HepG2 (cell line): Measurements from ENCODE around the gene CPXM1. TPM values are rescaled to one million over a fixed set of nuclear protein-coding genes. Genes with fewer than 3 reads are reported as not detected.

Source experiments
- BCL3 ChIP-seq: sonication (generic); formaldehyde crosslinking; IDR thresholded peaks from 2 replicates; pipeline ENCODE4 v1.5.1; 2020; ENCODE audit warnings: mild to moderate bottlenecking, missing genetic modification reagents, moderate library complexity
- DMTF1 ChIP-seq: sonication (generic); formaldehyde crosslinking; IDR thresholded peaks from 2 replicates; pipeline ENCODE4 v1.4.0; 2020; ENCODE audit warnings: mild to moderate bottlenecking, missing genetic modification reagents
- ELF4 ChIP-seq: sonication (generic); formaldehyde crosslinking; IDR thresholded peaks from 2 replicates; pipeline ENCODE4 v1.5.0; 2020; ENCODE audit warnings: missing genetic modification reagents, mild to moderate bottlenecking, moderate library complexity, borderline replicate concordance
- MXD3 ChIP-seq: IDR thresholded peaks from 2 replicates; pipeline ENCODE4 v1.6.1; 2016; ENCODE audit warnings: mild to moderate bottlenecking, missing biosample characterization, missing genetic modification reagents
- PAF1 ChIP-seq: IDR thresholded peaks from 2 replicates; pipeline ENCODE4 v1.6.1; 2016; ENCODE audit warnings: missing genetic modification reagents, missing compliant biosample characterization
- POGZ ChIP-seq: sonication (generic); formaldehyde crosslinking; IDR thresholded peaks from 2 replicates; pipeline ENCODE4 v1.4.0; 2020; ENCODE audit warnings: mild to moderate bottlenecking, missing genetic modification reagents
- PRDM10 ChIP-seq: sonication (generic); formaldehyde crosslinking; IDR thresholded peaks from 2 replicates; pipeline ENCODE4 v1.4.0; 2020; ENCODE audit warnings: low read depth, missing genetic modification reagents
- RBFOX2 ChIP-seq: fragments of 200-400 bp; formaldehyde crosslinking; IDR thresholded peaks from 2 replicates; pipeline ENCODE4 v1.6.1; 2017; ENCODE audit warnings: low read depth, mild to moderate bottlenecking, low read length
- SALL1 ChIP-seq: sonication (generic); formaldehyde crosslinking; IDR thresholded peaks from 2 replicates; pipeline ENCODE4 v1.8.0; 2022; ENCODE audit warnings: mild to moderate bottlenecking, missing genetic modification reagents
- SRY ChIP-seq: sonication (generic); formaldehyde crosslinking; IDR thresholded peaks from 2 replicates; pipeline ENCODE4 v1.8.0; 2022; ENCODE audit warnings: mild to moderate bottlenecking, missing genetic modification reagents
- ZBTB3 ChIP-seq: sonication (generic); formaldehyde crosslinking; IDR thresholded peaks from 2 replicates; pipeline ENCODE4 v1.4.0; 2020; ENCODE audit warnings: low read depth, mild to moderate bottlenecking, moderate library complexity, missing genetic modification reagents, borderline replicate concordance
- ZBTB7A ChIP-seq: sonication (generic); formaldehyde crosslinking; IDR thresholded peaks from 2 replicates; pipeline ENCODE4 v1.8.0; 2022; ENCODE audit warnings: mild to moderate bottlenecking, missing genetic modification reagents
- ZEB1 ChIP-seq: IDR thresholded peaks from 2 replicates; pipeline ENCODE4 v1.6.1; 2012; ENCODE audit warnings: mild to moderate bottlenecking, low read depth, inconsistent platforms; ENCODE audit not compliant: insufficient replicate concordance
- ZFP36 ChIP-seq: fragments of 150-350 bp; IDR thresholded peaks from 2 replicates; pipeline ENCODE4 v1.6.1; 2018; ENCODE audit warnings: borderline replicate concordance, low read length, low read depth; ENCODE audit not compliant: partially characterized antibody
- ZFYVE20 ChIP-seq: sonication (generic); formaldehyde crosslinking; IDR thresholded peaks from 2 replicates; pipeline ENCODE4 v1.8.0; 2023; ENCODE audit warnings: low read depth, mild to moderate bottlenecking, moderate library complexity, missing genetic modification reagents, borderline replicate concordance
- ZNF12 ChIP-seq: sonication (generic); formaldehyde crosslinking; IDR thresholded peaks from 2 replicates; pipeline ENCODE4 v1.5.0; 2020; ENCODE audit warnings: missing genetic modification reagents
- ZNF552 ChIP-seq: sonication (generic); formaldehyde crosslinking; IDR thresholded peaks from 2 replicates; pipeline ENCODE4 v1.9.0; 2022; ENCODE audit warnings: missing genetic modification reagents, mild to moderate bottlenecking, borderline replicate concordance
- ZNF572 ChIP-seq: sonication (generic); formaldehyde crosslinking; IDR thresholded peaks from 2 replicates; pipeline ENCODE4 v1.5.1; 2020; ENCODE audit warnings: mild to moderate bottlenecking, missing genetic modification reagents
- ZNF576 ChIP-seq: sonication (generic); formaldehyde crosslinking; IDR thresholded peaks from 2 replicates; pipeline ENCODE4 v1.4.0; 2020; ENCODE audit warnings: mild to moderate bottlenecking, missing genetic modification reagents
- ZNF746 ChIP-seq: sonication (generic); formaldehyde crosslinking; IDR thresholded peaks from 2 replicates; pipeline ENCODE4 v1.8.0; 2022; ENCODE audit warnings: mild to moderate bottlenecking, missing genetic modification reagents
- ZNF766 ChIP-seq: sonication (generic); formaldehyde crosslinking; IDR thresholded peaks from 2 replicates; pipeline ENCODE4 v1.5.0; 2020; ENCODE audit warnings: missing genetic modification reagents, borderline replicate concordance
- ZSCAN31 ChIP-seq: sonication (generic); formaldehyde crosslinking; IDR thresholded peaks from 2 replicates; pipeline ENCODE4 v1.5.0; 2020; ENCODE audit warnings: low read depth, mild to moderate bottlenecking, missing genetic modification reagents
- polyA plus RNA-seq, 8 experiments: library from polyadenylated mRNA; depleted of rRNA in 3 of 8; stranded (reverse) in 7 of 8; unstranded in 1 of 8; fragments of >200 nt; fragmentation: Illumina TruSeq in 4 of 8; extraction: Trizol in 4 of 8; gene quantifications; 2 replicates each; pipeline versions ENCODE4 v1.2.1 to v1.2.3, GENCODE V29; 2011 to 2016; ENCODE audit warnings: low read depth in 4 of 8, missing spikeins in 1 of 8, mixed read lengths in 1 of 8; ENCODE audit not compliant: insufficient read depth in 1 of 8
- total RNA-seq, 5 experiments: library from RNA; depleted of rRNA; stranded (reverse); fragments of >200 nt; fragmentation: Illumina TruSeq; extraction: Trizol; gene quantifications; 2 replicates each; pipeline ENCODE4 v1.2.3, GENCODE V29; 2016; ENCODE audit warnings: low read depth in 1 of 5

CPXM1 gene
- total and polyA plus RNA-seq, 2 of the 13 experiments (the other 11 are each of a cell fraction or from before 2014, with no cell fraction given), result 0.07 TPM; not detected in 1

GRCh38 chr20:2756056-2756611 is 44.3 kb downstream of the CPXM1 start (continued):
- TF ChIP-seq PRDM10 (CRISPR knock-in tag), result no peak
- TF ChIP-seq ELF4 (CRISPR knock-in tag), result no peak
- TF ChIP-seq ZNF552 (CRISPR knock-in tag), result no peak
- TF ChIP-seq DMTF1 (CRISPR knock-in tag), result no peak
- no peak for TF ChIP-seq ZFP36
- no peak for TF ChIP-seq ZSCAN31
- 0 out of 2 replicates have a peak, but pooled peaks have one; percentile 36 for TF ChIP-seq ZNF572 (CRISPR knock-in tag)
- TF ChIP-seq ZNF576, result no peak
- no peak for TF ChIP-seq POGZ (CRISPR knock-in tag)
- TF ChIP-seq MXD3 (CRISPR knock-in tag), result no peak
- TF ChIP-seq BCL3, result peak; percentile 43; the same call in 1 of the 2 replicates
- TF ChIP-seq ZBTB3 (CRISPR knock-in tag), result no peak
- TF ChIP-seq ZNF12 (CRISPR knock-in tag), result no peak
- TF ChIP-seq ZBTB7A, result peak; percentile 89
- peak; percentile 28; the same call in 1 of the 2 replicates for TF ChIP-seq SALL1 (CRISPR knock-in tag)
- no peak for TF ChIP-seq RBFOX2
- no peak for TF ChIP-seq SRY
- TF ChIP-seq ZFYVE20, result no peak
- no peak for TF ChIP-seq ZNF766 (CRISPR knock-in tag)
- TF ChIP-seq ZNF746 (CRISPR knock-in tag), result no peak
- no peak for TF ChIP-seq ZEB1
- no peak for TF ChIP-seq PAF1 (CRISPR knock-in tag)
